HPDE6-E6E7 (cell line): ENCODE measurements around the gene ZNF268.
"Not testable (repeated sequence)": the region's sequence is repeated elsewhere in the genome, so short reads cannot be mapped to it uniquely, and the experiment has no call there.

Source experiments
- DNase-seq: peaks from one replicate; pipeline ENCODE4 v3.0.0; 2011; ENCODE audit warnings: missing footprints; ENCODE audit errors: extremely low spot score

Gene ZNF268

GRCh38 chr12:133227281-133227852 is 46.1 kb downstream of the ZNF268 start:
- no peak for DNase-seq

GRCh38 chr12:133231001-133231400 is 49.7 kb downstream of the ZNF268 start:
- DNase-seq, result no peak

DNA sequence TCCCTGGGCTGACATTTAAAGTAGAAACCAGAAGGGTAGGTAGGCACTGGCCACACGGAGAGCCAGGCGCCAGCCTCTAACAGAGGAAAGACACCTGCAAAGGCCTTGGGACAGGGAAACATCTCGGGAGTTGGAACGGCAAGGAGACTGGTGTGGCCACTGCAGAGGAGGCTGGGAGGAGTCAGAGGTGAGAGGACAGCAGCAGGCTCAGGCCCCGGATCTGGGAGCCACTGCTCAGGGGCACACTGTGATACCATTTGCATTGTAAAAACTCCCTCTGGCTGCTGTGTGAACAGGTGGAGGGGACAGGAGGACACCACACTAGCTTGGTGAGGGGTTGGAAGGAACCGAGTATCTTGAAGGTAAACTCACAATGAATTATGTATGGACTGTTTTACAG is 51.7 kb downstream of the ZNF268 start:
- no peak for DNase-seq

GRCh38 chr12:133233993-133234564 is 52.8 kb downstream of the ZNF268 start:
- no peak for DNase-seq

DNA sequence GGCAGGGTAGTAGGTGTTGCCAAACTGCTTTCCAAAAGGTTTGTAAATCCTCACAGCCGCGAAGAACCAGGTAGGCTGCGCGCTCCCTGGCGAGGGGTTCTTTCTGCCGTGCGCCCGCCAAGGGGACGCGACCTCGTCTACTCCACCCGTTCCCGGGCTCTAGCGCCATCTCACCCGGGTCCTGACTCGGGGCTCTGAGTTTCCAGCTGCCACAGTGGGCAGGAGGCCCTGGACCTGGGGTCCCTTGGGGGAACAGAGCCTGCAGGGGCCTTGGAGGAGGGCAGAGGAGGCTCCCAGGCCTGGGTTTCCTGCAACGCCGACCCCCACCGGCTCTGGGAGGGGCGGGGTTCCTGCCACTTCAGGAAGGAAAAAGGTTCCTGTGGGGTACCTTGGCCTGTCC is 53.7 kb downstream of the ZNF268 start:
- no peak for DNase-seq

DNA sequence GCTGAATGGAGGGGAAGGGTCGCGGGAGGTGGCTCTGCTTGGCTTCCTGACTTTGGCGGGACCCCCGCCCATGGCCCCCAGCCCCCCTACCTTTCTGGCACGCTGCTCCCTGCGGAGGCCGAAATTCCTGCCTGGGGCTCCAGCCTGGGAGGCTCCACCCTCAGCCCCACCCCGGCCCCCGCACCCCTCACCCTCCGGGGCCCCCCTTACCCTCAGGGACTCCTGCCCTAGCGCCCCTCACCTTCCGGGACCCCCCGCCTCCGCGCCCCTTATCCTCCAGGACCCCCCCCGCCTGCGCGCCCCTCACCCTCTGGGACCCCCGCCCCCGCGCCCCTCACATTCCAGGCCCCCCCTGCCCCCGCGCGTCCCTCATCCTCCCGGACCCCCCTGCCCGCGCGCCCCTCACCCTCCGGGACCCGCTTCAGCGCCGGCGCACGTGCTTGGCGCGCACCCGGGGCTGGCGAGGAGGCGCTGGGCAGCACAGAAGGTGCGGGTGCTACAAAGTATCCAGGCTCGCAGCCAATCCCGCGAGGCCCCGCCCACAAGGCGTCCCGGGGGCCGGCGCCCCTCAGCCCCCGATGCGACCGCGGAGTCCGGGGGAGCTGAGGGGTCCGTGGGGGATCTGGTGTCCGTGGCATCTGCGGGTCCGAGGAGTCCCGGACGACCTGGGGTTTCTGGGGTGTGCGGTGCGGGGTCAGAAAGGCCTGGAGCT is 54.3 kb downstream of the ZNF268 start, which contains the start of gene ANHX:
Gene ANHX, minus strand, starts transcription at position 477 of the 712 bp plus-strand sequence. CDS start 1,521 bp downstream, outside the sequence.
- DNase-seq, result no peak

GRCh38 chr12:133236144-133236543 is 54.8 kb downstream of the ZNF268 start:
- DNase-seq, result no peak

DNA sequence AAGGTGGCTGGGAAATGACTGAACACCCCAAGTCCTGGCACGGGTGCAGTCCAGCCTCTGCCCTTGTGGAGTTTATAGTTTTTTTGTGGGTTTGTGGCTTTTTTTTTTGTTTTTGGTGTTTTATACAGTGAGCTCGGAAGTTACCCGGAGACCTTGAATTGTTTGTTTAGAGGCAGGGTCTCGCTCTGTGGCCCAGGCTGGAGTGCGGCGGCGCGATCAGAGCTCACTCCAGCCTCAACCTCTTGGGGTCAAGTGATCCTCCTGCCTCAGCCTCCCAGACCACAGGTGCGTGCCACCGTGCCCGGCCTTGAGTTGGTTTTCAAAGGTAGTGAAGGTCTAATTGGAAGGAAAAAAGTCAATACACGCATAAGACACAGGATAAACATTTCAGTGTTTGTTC is 55.3 kb downstream of the ZNF268 start:
- no peak for DNase-seq

GRCh38 chr12:133251732-133252131 is 70.4 kb downstream of the ZNF268 start:
- DNase-seq, result no peak

GRCh38 chr12:133255833-133256232 is 74.5 kb downstream of the ZNF268 start:
- not testable (repeated sequence) for DNase-seq

DNA sequence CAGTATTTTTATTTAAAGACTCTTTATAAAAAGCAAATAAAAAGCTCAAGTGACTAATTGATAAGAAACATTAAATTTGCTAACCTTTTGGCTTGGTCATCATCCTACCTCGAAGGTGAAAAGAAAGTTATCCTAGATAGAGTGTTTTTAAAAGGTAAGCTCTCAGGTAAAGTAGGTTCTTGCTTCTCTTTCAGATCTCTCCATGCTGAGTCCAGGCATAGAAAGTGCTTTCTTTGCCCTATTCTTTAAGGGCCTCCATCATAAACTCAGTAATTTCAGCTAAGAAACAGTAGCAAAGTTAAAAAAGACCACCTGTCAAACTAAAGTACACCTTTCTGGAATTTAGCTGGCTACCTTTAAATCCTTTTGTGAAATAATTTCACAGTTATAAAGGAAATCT is 75.0 kb downstream of the ZNF268 start:
- DNase-seq, result no peak

DNA sequence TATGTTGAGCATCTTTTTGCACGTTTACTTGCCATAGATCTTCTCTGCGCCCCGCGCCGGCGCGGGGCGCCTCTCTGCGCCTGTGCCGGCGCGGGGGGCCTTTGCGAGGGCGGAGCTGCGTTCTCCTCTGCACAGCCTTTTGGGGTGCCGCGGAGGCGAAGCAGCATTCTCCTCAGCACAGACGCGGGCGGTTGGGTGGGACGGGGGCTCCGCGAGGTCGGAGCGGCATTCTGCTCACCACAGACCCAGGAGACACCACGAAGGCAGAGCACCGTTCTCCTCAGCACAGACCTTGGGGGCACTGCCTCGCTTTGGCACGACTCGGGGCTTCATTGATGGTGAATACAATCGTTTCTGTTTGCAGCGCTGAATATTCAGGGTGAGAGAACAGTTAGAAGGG is 82.9 kb downstream of the ZNF268 start:
- no peak for DNase-seq
